ENCODE results near the gene GPSM1.

The GPSM1 gene

GRCh38 chr9:136308006-136308701 is 19.2 kb upstream of the GPSM1 start:
- Histone ChIP-seq H3K9me3 (ENCODE audit: insufficient read depth, low read depth, low read length) (no peaks in the 10 kb centered on the region), H3F3A (ENCODE audit: low read depth) (no peaks in the 10 kb centered on the region), H3K9me2 (replicated peaks; ENCODE audit: low read depth, low read length) (no peaks in the 10 kb centered on the region), H4K20me1 (ENCODE audit: insufficient read depth, low read length, poor library complexity, severe bottlenecking) (no peaks in the 10 kb centered on the region), H3K4me1 (ENCODE audit: insufficient read depth, low read length, poor library complexity, severe bottlenecking) (peaks cover 14% of the 10 kb centered on the region), H3K27me3 (ENCODE audit: insufficient read depth, low read length, poor library complexity, severe bottlenecking) (no peaks in the 10 kb centered on the region), H3K36me3 (ENCODE audit: insufficient read depth, low read length) (no peaks in the 10 kb centered on the region), H3K4me2 (ENCODE audit: low read depth, low read length, poor library complexity, severe bottlenecking) (no peak overlapping the region), H3K79me2 (ENCODE audit: insufficient read depth, low read length) (no peaks in the 10 kb centered on the region), H2AFZ (ENCODE audit: low read length) (no peak overlapping the region), H3K4me3 (ENCODE audit: low read length, poor library complexity, severe bottlenecking) (no peak overlapping the region), H3K9ac (ENCODE audit: low read depth, low read length, poor library complexity, severe bottlenecking) (no peak overlapping the region)
- TF ChIP-seq EZH2phosphoT487 (IDR thresholded peaks at IDR 0.05; ENCODE audit: borderline replicate concordance), result no peak

GRCh38 chr9:136308702-136309053 is 18.7 kb upstream of the GPSM1 start:
- H3K27me3 ChIP-seq (ENCODE audit: insufficient read depth, low read length, poor library complexity, severe bottlenecking), result no peaks in the 10 kb centered on the region
- H3K9me2 ChIP-seq (replicated peaks; ENCODE audit: low read depth, low read length), result no peaks in the 10 kb centered on the region
- no peaks in the 10 kb centered on the region for H3K9me3 ChIP-seq (ENCODE audit: insufficient read depth, low read depth, low read length)
- H2AFZ ChIP-seq (ENCODE audit: low read length), result no peak overlapping the region
- H3K36me3 ChIP-seq (ENCODE audit: insufficient read depth, low read length), result no peaks in the 10 kb centered on the region
- no peak overlapping the region for H3K4me3 ChIP-seq (ENCODE audit: low read length, poor library complexity, severe bottlenecking)
- no peaks in the 10 kb centered on the region for H4K20me1 ChIP-seq (ENCODE audit: insufficient read depth, low read length, poor library complexity, severe bottlenecking)
- H3F3A ChIP-seq (ENCODE audit: low read depth), result no peaks in the 10 kb centered on the region
- no peak overlapping the region for H3K4me2 ChIP-seq (ENCODE audit: low read depth, low read length, poor library complexity, severe bottlenecking)
- no peak overlapping the region for H3K9ac ChIP-seq (ENCODE audit: low read depth, low read length, poor library complexity, severe bottlenecking)
- peaks cover 14% of the 10 kb centered on the region for H3K4me1 ChIP-seq (ENCODE audit: insufficient read depth, low read length, poor library complexity, severe bottlenecking)
- no peaks in the 10 kb centered on the region for H3K79me2 ChIP-seq (ENCODE audit: insufficient read depth, low read length)
- no peak for TF ChIP-seq EZH2phosphoT487 (IDR thresholded peaks at IDR 0.05; ENCODE audit: borderline replicate concordance)

DNA sequence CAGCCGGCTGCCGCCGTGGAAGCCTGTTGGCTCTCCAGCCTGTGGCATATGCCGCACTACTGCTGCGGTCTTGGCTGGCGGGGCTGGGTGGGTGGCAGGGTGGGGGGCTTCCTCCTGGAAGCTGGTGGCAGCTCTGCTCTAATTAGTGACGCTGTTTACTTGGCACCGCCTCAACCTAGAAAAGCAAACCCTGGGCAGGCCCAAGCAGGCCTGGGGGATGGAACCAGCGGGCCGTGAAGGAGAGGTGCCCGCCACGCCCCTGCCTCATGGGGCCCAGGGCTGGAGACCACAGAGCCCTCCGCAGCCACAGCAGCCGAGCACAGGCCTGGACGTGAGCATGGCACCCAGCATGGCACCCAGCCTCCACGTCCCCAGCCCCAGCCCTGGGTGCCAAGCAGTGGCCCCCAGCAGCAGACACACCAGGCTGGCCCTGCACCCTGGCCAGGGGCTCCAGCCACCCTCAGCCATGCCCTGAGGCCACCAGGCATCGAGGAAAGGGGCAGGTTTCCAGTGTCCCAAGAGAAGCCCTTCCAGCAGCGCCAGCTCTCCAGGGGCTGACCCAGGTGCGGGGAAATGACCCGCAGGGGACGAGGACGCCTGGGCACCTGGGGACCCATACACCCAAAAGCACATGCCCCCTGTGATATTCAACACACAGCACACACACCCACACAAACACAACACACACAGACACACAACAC is 18.1 kb upstream of the GPSM1 start:
- TF ChIP-seq CTCF (conservative IDR thresholded peaks at IDR 0.05; ENCODE audit: low read length) (no peak), EZH2phosphoT487 (IDR thresholded peaks at IDR 0.05; ENCODE audit: borderline replicate concordance) (no peak)
- no peaks in the 10 kb centered on the region for H4K20me1 ChIP-seq (ENCODE audit: insufficient read depth, low read length, poor library complexity, severe bottlenecking)
- H3K4me2 ChIP-seq (ENCODE audit: low read depth, low read length, poor library complexity, severe bottlenecking), result no peak overlapping the region

GRCh38 chr9:136309806-136310220 is 17.5 kb upstream of the GPSM1 start:
- Histone ChIP-seq H3K79me2 (ENCODE audit: insufficient read depth, low read length) (no peaks in the 10 kb centered on the region), H3K4me2 (ENCODE audit: low read depth, low read length, poor library complexity, severe bottlenecking) (no peak overlapping the region), H3K9me3 (ENCODE audit: insufficient read depth, low read depth, low read length) (no peaks in the 10 kb centered on the region), H3K9me2 (replicated peaks; ENCODE audit: low read depth, low read length) (no peaks in the 10 kb centered on the region), H2AFZ (ENCODE audit: low read length) (no peak overlapping the region), H3K36me3 (ENCODE audit: insufficient read depth, low read length) (no peaks in the 10 kb centered on the region), H3K27me3 (ENCODE audit: insufficient read depth, low read length, poor library complexity, severe bottlenecking) (no peaks in the 10 kb centered on the region), H3K4me1 (ENCODE audit: insufficient read depth, low read length, poor library complexity, severe bottlenecking) (peaks cover 14% of the 10 kb centered on the region), H3K9ac (ENCODE audit: low read depth, low read length, poor library complexity, severe bottlenecking) (no peak overlapping the region), H3F3A (ENCODE audit: low read depth) (no peaks in the 10 kb centered on the region), H4K20me1 (ENCODE audit: insufficient read depth, low read length, poor library complexity, severe bottlenecking) (no peaks in the 10 kb centered on the region), H3K4me3 (ENCODE audit: low read length, poor library complexity, severe bottlenecking) (no peak overlapping the region)
- TF ChIP-seq CTCF (conservative IDR thresholded peaks at IDR 0.05; ENCODE audit: low read length) (no peak), EZH2phosphoT487 (IDR thresholded peaks at IDR 0.05; ENCODE audit: borderline replicate concordance) (no peak)

More for the DNA sequence above, 18.1 kb upstream of the GPSM1 start:
- no peak overlapping the region for H3K4me3 ChIP-seq (ENCODE audit: low read length, poor library complexity, severe bottlenecking)
- no peaks in the 10 kb centered on the region for H3F3A ChIP-seq (ENCODE audit: low read depth)
- no peaks in the 10 kb centered on the region for H3K36me3 ChIP-seq (ENCODE audit: insufficient read depth, low read length)
- H3K4me1 ChIP-seq (ENCODE audit: insufficient read depth, low read length, poor library complexity, severe bottlenecking), result peaks cover 14% of the 10 kb centered on the region
- H3K9me2 ChIP-seq (replicated peaks; ENCODE audit: low read depth, low read length), result no peaks in the 10 kb centered on the region
- no peak overlapping the region for H2AFZ ChIP-seq (ENCODE audit: low read length)
- no peaks in the 10 kb centered on the region for H3K9me3 ChIP-seq (ENCODE audit: insufficient read depth, low read depth, low read length)
- no peak overlapping the region for H3K9ac ChIP-seq (ENCODE audit: low read depth, low read length, poor library complexity, severe bottlenecking)
- no peaks in the 10 kb centered on the region for H3K79me2 ChIP-seq (ENCODE audit: insufficient read depth, low read length)
- no peaks in the 10 kb centered on the region for H3K27me3 ChIP-seq (ENCODE audit: insufficient read depth, low read length, poor library complexity, severe bottlenecking)
